ENCODE data around the gene FAM200A. TPM values are rescaled to one million over a fixed set of nuclear protein-coding genes. Genes with fewer than 3 reads are reported as not detected.

FAM200A gene
- total RNA-seq, 1 experiment from 2014 or later = 6.9 TPM

GRCh38 chr7:99497766-99498545 is 54.0 kb downstream of the FAM200A start:
- H3K27me3 ChIP-seq (ENCODE audit: insufficient read depth, low read depth) = no peaks in the 10 kb centered on the region
- peaks cover 19% of the 10 kb centered on the region for H3K4me1 ChIP-seq (replicated peaks; ENCODE audit: insufficient read depth)
- intact Hi-C loops (cut with micrococcal nuclease; ENCODE audit: unreplicated experiment) = no loop called here
- ChIA-PET CTCF (no interaction called here), POLR2A (ENCODE audit: unreplicated experiment) (interaction anchor here (0.6 kb wide), 1 partner anchor 23 kb away, joined by 3 read pairs; no protein-coding TSS in a partner anchor)
- peaks cover 15% of the 10 kb centered on the region for H3K9me3 ChIP-seq (ENCODE audit: insufficient read depth, low read depth)
- no peak overlapping the region for H3K27ac ChIP-seq
- H2AFZ ChIP-seq = no peak overlapping the region
- DNase-seq = no peak
- H4K20me1 ChIP-seq (ENCODE audit: insufficient read depth) = peaks cover 14% of the 10 kb centered on the region
- no peak for TF ChIP-seq EZH2 (IDR thresholded peaks at IDR 0.05; ENCODE audit: low read depth)
- TF ChIP-seq, protein P1, sequence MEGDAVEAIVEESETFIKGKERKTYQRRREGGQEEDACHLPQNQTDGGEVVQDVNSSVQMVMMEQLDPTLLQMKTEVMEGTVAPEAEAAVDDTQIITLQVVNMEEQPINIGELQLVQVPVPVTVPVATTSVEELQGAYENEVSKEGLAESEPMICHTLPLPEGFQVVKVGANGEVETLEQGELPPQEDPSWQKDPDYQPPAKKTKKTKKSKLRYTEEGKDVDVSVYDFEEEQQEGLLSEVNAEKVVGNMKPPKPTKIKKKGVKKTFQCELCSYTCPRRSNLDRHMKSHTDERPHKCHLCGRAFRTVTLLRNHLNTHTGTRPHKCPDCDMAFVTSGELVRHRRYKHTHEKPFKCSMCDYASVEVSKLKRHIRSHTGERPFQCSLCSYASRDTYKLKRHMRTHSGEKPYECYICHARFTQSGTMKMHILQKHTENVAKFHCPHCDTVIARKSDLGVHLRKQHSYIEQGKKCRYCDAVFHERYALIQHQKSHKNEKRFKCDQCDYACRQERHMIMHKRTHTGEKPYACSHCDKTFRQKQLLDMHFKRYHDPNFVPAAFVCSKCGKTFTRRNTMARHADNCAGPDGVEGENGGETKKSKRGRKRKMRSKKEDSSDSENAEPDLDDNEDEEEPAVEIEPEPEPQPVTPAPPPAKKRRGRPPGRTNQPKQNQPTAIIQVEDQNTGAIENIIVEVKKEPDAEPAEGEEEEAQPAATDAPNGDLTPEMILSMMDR (conservative IDR thresholded peaks at IDR 0.05) = no peak
- peaks cover 57% of the 10 kb centered on the region for H3K79me2 ChIP-seq (ENCODE audit: low read depth)
- H3K9me2 ChIP-seq (ENCODE audit: insufficient read depth) = no peaks in the 10 kb centered on the region
- BruUV-seq (replicated peaks) = no TSS peak
- peak overlapping the region; percentile 76 for H3K4me3 ChIP-seq
- H3K4me2 ChIP-seq = peak overlapping the region; percentile 100
- H3K36me3 ChIP-seq (ENCODE audit: low read depth) = peaks cover 27% of the 10 kb centered on the region
- H3F3A ChIP-seq (ENCODE audit: insufficient read depth, low read depth) = peaks cover 15% of the 10 kb centered on the region; the same call in 1 of the 2 replicates

Other genes with a start within 250 kb of the FAM200A start
- 274 and 305 TPM in 2 replicates for gene ARPC1A, start 226.2 kb downstream of the FAM200A start, total RNA-seq (2021)
- 276 and 289 TPM in 2 replicates for gene ARPC1B, start 177.4 kb downstream of the FAM200A start, total RNA-seq (2021)
- gene PDAP1, start 143.5 kb downstream of the FAM200A start, total RNA-seq (2021) = 141 and 180 TPM in 2 replicates
- gene BUD31, start 143.1 kb downstream of the FAM200A start, total RNA-seq (2021) = 167 and 178 TPM in 2 replicates
- 8.0 and 8.8 TPM in 2 replicates for gene PTCD1, start 113.3 kb downstream of the FAM200A start, total RNA-seq (2021)
- 69.0 and 81.5 TPM in 2 replicates for gene CPSF4, start 113.2 kb downstream of the FAM200A start, total RNA-seq (2021)
- 251 and 660 TPM in 2 replicates for gene ATP5MF, start 85.9 kb downstream of the FAM200A start, total RNA-seq (2021)
- 30.8 and 38.8 TPM in 2 replicates for gene ZNF789, start 79.2 kb downstream of the FAM200A start, total RNA-seq (2021)
- 21.1 and 34.1 TPM in 2 replicates for gene ZNF394, start 51.8 kb downstream of the FAM200A start, total RNA-seq (2021)
- 10.0 and 13.2 TPM in 2 replicates for gene ZKSCAN5, start 47.5 kb downstream of the FAM200A start, total RNA-seq (2021)
- gene ZNF655, start 6.5 kb upstream of the FAM200A start, total RNA-seq (2021) = 75.6 and 83.0 TPM in 2 replicates
- 1.5 and 1.8 TPM in 2 replicates for gene TMEM225B, start 46.2 kb upstream of the FAM200A start, total RNA-seq (2021)
- 20.5 and 21.8 TPM in 2 replicates for gene ZSCAN25, start 64.8 kb upstream of the FAM200A start, total RNA-seq (2021)
- gene CYP3A5, start 127.9 kb upstream of the FAM200A start, total RNA-seq (2021) = 2.0 and 3.2 TPM in 2 replicates
- not detected in 2 replicates for gene CYP3A7, start 183.1 kb upstream of the FAM200A start, total RNA-seq (2021)
- gene CYP3A4, start 232.1 kb upstream of the FAM200A start, total RNA-seq (2021) = not detected in 2 replicates

All from PC-9 (cell line).